ENCODE results near the gene WFDC1. TPM values are rescaled to one million over a fixed set of nuclear protein-coding genes. Genes with fewer than 3 reads are reported as not detected.

WFDC1 gene
- polyA plus RNA-seq, 1 of the 3 experiments (the other 2 are of a cell fraction): 0.03 TPM

GRCh38 chr16:84258266-84258665 lies 36.4 kb upstream of the WFDC1 start:
- Histone ChIP-seq H3K36me3 (replicated peaks in 1 of 2; ENCODE audit: control insufficient read depth in 1 of 2, insufficient read depth in 2 of 2, low read length in 1 of 2) (no peaks in the 10 kb centered on the region), H3K27ac (ENCODE audit: low read depth in 2 of 2, low read length in 1 of 2) (no peak overlapping the region), H3K4me1 (ENCODE audit: control insufficient read depth in 1 of 2, insufficient read depth in 2 of 2, low read depth in 1 of 2, low read length in 1 of 2) (no peaks in the 10 kb centered on the region), H3K79me2 (ENCODE audit: insufficient read depth) (no peaks in the 10 kb centered on the region), H3F3A (replicated peaks; ENCODE audit: insufficient read depth) (no peaks in the 10 kb centered on the region), H3K9ac (no peak overlapping the region), H3K27me3 (ENCODE audit: insufficient read depth) (peaks cover 27% of the 10 kb centered on the region; the same call in 1 of the 2 replicates), H3K9me3 (no peaks in the 10 kb centered on the region), H3K4me2 (no peak overlapping the region), H3K4me3 (ENCODE audit: low read depth in 2 of 2, low read length in 1 of 2) (no peak overlapping the region), H4K20me1 (ENCODE audit: insufficient read depth) (no peaks in the 10 kb centered on the region), H2AFZ (ENCODE audit: low read depth) (no peak overlapping the region), H3K9me2 (no peaks in the 10 kb centered on the region)
- CTCF ChIA-PET: interaction anchor here (1.1 to 3.5 kb wide), 4 partner anchors 10 to 49 kb away, joined by 3 to 18 read pairs (median 10); no protein-coding TSS in a partner anchor
- no peak for DNase-seq
- POLR2A ChIA-PET: no interaction called here
- 71% methylated on average over 11 of the region's 11 CpGs for whole genome bisulfite sequencing (ENCODE audit: low lambda C conversion rate)
- no peak for TF ChIP-seq CHD2 (IDR thresholded peaks at IDR 0.05; ENCODE audit: low read length, partially characterized antibody)
- no peak for TF ChIP-seq NFIC (IDR thresholded peaks at IDR 0.05; ENCODE audit: borderline replicate concordance)
- TF ChIP-seq REST (IDR thresholded peaks at IDR 0.05; ENCODE audit: low read depth, low read length): no peak
- TF ChIP-seq FOXJ3 (CRISPR knock-in tag; IDR thresholded peaks at IDR 0.05): no peak
- TF ChIP-seq USF2 (IDR thresholded peaks at IDR 0.05; ENCODE audit: borderline replicate concordance, low read depth, low read length): no peak
- no peak for TF ChIP-seq EZH2phosphoT487 (IDR thresholded peaks at IDR 0.05; ENCODE audit: borderline replicate concordance, low read depth)
- no peak for TF ChIP-seq MEF2A (IDR thresholded peaks at IDR 0.05; ENCODE audit: borderline replicate concordance, low read depth)
- TF ChIP-seq SMC3 (IDR thresholded peaks at IDR 0.05; ENCODE audit: low read depth, low read length): no peak

- POLR2A ChIA-PET: no interaction called here
- CTCF ChIA-PET: interaction anchor here (1.1 to 3.5 kb wide), 4 partner anchors 13 to 466 kb away, joined by 3 to 18 read pairs (median 4); partner anchors contain the start of gene TAF1C
- no peaks in the 10 kb centered on the region for H3K9me3 ChIP-seq
Measured at GRCh38 chr16:84259691-84260090, 35.0 kb upstream of the WFDC1 start.

More at GRCh38 chr16:84259691-84260090, 35.0 kb upstream of the WFDC1 start:
- no peak overlapping the region for H3K4me3 ChIP-seq (ENCODE audit: low read depth in 2 of 2, low read length in 1 of 2)
- H4K20me1 ChIP-seq (ENCODE audit: insufficient read depth): no peaks in the 10 kb centered on the region
- no peak overlapping the region for H3K4me2 ChIP-seq
- H2AFZ ChIP-seq (ENCODE audit: low read depth): no peak overlapping the region
- no peaks in the 10 kb centered on the region for H3K79me2 ChIP-seq (ENCODE audit: insufficient read depth)
- H3F3A ChIP-seq (replicated peaks; ENCODE audit: insufficient read depth): no peaks in the 10 kb centered on the region
- peaks cover 15% of the 10 kb centered on the region; the same call in 1 of the 2 replicates for H3K27me3 ChIP-seq (ENCODE audit: insufficient read depth)
- DNase-seq: no peak
- no peaks in the 10 kb centered on the region for H3K9me2 ChIP-seq
- TF ChIP-seq JUND (IDR thresholded peaks at IDR 0.05) (no peak), PBX3 (IDR thresholded peaks at IDR 0.05) (no peak), MXI1 (IDR thresholded peaks at IDR 0.05; ENCODE audit: low read depth, low read length) (no peak), MEF2A (IDR thresholded peaks at IDR 0.05; ENCODE audit: borderline replicate concordance, low read depth) (no peak), ELF1 (IDR thresholded peaks at IDR 0.05) (no peak), NFIC (IDR thresholded peaks at IDR 0.05; ENCODE audit: borderline replicate concordance) (no peak), RFX5 (IDR thresholded peaks at IDR 0.05; ENCODE audit: low read length) (no peak), FOSL2 (IDR thresholded peaks at IDR 0.05; ENCODE audit: borderline replicate concordance, low read depth) (no peak)
- H3K9ac ChIP-seq: no peak overlapping the region
- H3K4me1 ChIP-seq (ENCODE audit: control insufficient read depth in 1 of 2, insufficient read depth in 2 of 2, low read depth in 1 of 2, low read length in 1 of 2): no peaks in the 10 kb centered on the region
- H3K27ac ChIP-seq (ENCODE audit: low read depth in 2 of 2, low read length in 1 of 2): no peak overlapping the region
- no peaks in the 10 kb centered on the region for H3K36me3 ChIP-seq (replicated peaks in 1 of 2; ENCODE audit: control insufficient read depth in 1 of 2, insufficient read depth in 2 of 2, low read length in 1 of 2)
- WGBS (ENCODE audit: low lambda C conversion rate): 50% methylated on average over 3 of the region's 3 CpGs
